Measurements from ENCODE around the gene PERCC1. TPM values are rescaled to one million over a fixed set of nuclear protein-coding genes. Genes with fewer than 3 reads are reported as not detected.

The PERCC1 gene
- total RNA-seq, 5 donors from 2014 or later (not counting 1 experiment from before 2014, with no cell fraction given): 0.36 to 1.6 (median 0.90) TPM

- CTCF ChIA-PET: no interaction called here
- ATAC-seq (replicated peaks in 1 of 4): no peak
- H3K4me1 ChIP-seq (ENCODE audit: control insufficient read depth in 1 of 2, extremely low read depth in 1 of 2, insufficient read depth in 2 of 2, low read length in 2 of 2): no peaks in the 10 kb centered on the region
- H3K4me3 Mint-ChIP-seq: no peak overlapping the region
- H3K9me3 ChIP-seq: no peaks in the 10 kb centered on the region
- H3K27me3 Mint-ChIP-seq: no peaks in the 10 kb centered on the region
- no peaks in the 10 kb centered on the region for H3K9me3 Mint-ChIP-seq
- peaks cover 19% of the 10 kb centered on the region for H3K36me3 Mint-ChIP-seq
- DNase-seq: no peak
- H3K27me3 ChIP-seq (replicated peaks in 1 of 2; ENCODE audit: control insufficient read depth in 2 of 2, extremely low read depth in 1 of 2, insufficient read depth in 2 of 2, low read length in 1 of 2): no peaks in the 10 kb centered on the region
- H3K36me3 ChIP-seq (ENCODE audit: control insufficient read depth in 2 of 2, extremely low read depth in 1 of 2, insufficient read depth in 1 of 2, low read length in 1 of 2): peaks cover 29 to 45% of the 10 kb centered on the region in 2 donors
- no peak overlapping the region for H3K27ac ChIP-seq (ENCODE audit: low read length)
- H3K4me3 ChIP-seq (ENCODE audit: control insufficient read depth in 1 of 2, extremely low read depth in 1 of 2, low read length in 1 of 2): no peak overlapping the region
- no peak overlapping the region for H3K27ac Mint-ChIP-seq
- no peaks in the 10 kb centered on the region for H3K4me1 Mint-ChIP-seq
- POLR2A ChIA-PET: no interaction called here
- WGBS (ENCODE audit: insufficient coverage): 96% methylated on average over 18 of the region's 20 CpGs
These were observed 21.7 kb downstream of the PERCC1 start for GRCh38 chr16:1452530-1452929.

- Histone ChIP-seq H3K27me3 (replicated peaks in 1 of 2; ENCODE audit: control insufficient read depth in 2 of 2, extremely low read depth in 1 of 2, insufficient read depth in 2 of 2, low read length in 1 of 2) (no peaks in the 10 kb centered on the region), H3K27ac (ENCODE audit: low read length) (no peak overlapping the region), H3K4me3 (ENCODE audit: control insufficient read depth in 1 of 2, extremely low read depth in 1 of 2, low read length in 1 of 2) (no peak overlapping the region), H3K9me3 (no peaks in the 10 kb centered on the region), H3K36me3 (ENCODE audit: control insufficient read depth in 2 of 2, extremely low read depth in 1 of 2, insufficient read depth in 1 of 2, low read length in 1 of 2) (peaks cover 37 to 40% of the 10 kb centered on the region in 2 donors), H3K4me1 (ENCODE audit: control insufficient read depth in 1 of 2, extremely low read depth in 1 of 2, insufficient read depth in 2 of 2, low read length in 2 of 2) (no peaks in the 10 kb centered on the region)
- ChIA-PET CTCF (no interaction called here), POLR2A (no interaction called here)
- Mint-ChIP-seq H3K36me3 (peaks cover 21% of the 10 kb centered on the region), H3K4me1 (no peaks in the 10 kb centered on the region), H3K27me3 (no peaks in the 10 kb centered on the region), H3K9me3 (no peaks in the 10 kb centered on the region), H3K4me3 (no peak overlapping the region), H3K27ac (no peak overlapping the region)
- WGBS (ENCODE audit: insufficient coverage): 93% methylated on average over 17 of the region's 19 CpGs
- ATAC-seq (replicated peaks in 1 of 4) (no peak), DNase-seq (no peak)
These were observed 22.4 kb downstream of the PERCC1 start for GRCh38 chr16:1453316-1453715.

DNA sequence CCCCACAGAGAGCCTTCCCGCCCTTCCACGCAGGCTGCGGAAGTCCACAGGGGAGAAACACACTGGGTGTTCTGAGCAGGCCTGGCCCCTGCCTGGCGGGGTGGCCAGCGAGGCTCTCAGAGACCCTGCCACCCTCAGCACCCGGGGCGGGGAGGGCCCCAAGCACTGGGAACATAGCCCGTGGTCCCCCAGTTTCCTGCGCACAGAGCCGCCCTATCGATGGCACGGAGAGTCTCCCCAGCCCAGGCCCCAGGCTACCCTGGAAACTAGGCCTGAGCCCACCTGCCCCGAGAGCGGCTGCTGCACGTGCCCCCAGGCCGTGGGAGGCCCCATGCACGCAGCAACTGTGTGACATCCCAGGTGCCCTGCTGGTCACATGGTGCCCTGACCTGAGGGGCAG is 23.7 kb downstream of the PERCC1 start:
- DNase-seq (no peak), ATAC-seq (replicated peaks in 1 of 4) (no peak)
- POLR2A ChIA-PET: no interaction called here
- WGBS (ENCODE audit: insufficient coverage): 92% methylated on average over 17 of the region's 17 CpGs
- Mint-ChIP-seq H3K4me3 (no peak overlapping the region), H3K9me3 (no peaks in the 10 kb centered on the region), H3K27me3 (no peaks in the 10 kb centered on the region), H3K36me3 (peaks cover 18% of the 10 kb centered on the region), H3K4me1 (no peaks in the 10 kb centered on the region), H3K27ac (no peak overlapping the region)
- no peaks in the 10 kb centered on the region for H3K27me3 ChIP-seq (replicated peaks in 1 of 2; ENCODE audit: control insufficient read depth in 2 of 2, extremely low read depth in 1 of 2, insufficient read depth in 2 of 2, low read length in 1 of 2)
- no peak overlapping the region for H3K4me3 ChIP-seq (ENCODE audit: control insufficient read depth in 1 of 2, extremely low read depth in 1 of 2, low read length in 1 of 2)
- H3K9me3 ChIP-seq: no peaks in the 10 kb centered on the region
- H3K4me1 ChIP-seq (ENCODE audit: control insufficient read depth in 1 of 2, extremely low read depth in 1 of 2, insufficient read depth in 2 of 2, low read length in 2 of 2): no peaks in the 10 kb centered on the region
- H3K36me3 ChIP-seq (ENCODE audit: control insufficient read depth in 2 of 2, extremely low read depth in 1 of 2, insufficient read depth in 1 of 2, low read length in 1 of 2): peaks cover 38 to 42% of the 10 kb centered on the region in 2 donors
- CTCF ChIA-PET: no interaction called here
- no peak overlapping the region for H3K27ac ChIP-seq (ENCODE audit: low read length)

DNA sequence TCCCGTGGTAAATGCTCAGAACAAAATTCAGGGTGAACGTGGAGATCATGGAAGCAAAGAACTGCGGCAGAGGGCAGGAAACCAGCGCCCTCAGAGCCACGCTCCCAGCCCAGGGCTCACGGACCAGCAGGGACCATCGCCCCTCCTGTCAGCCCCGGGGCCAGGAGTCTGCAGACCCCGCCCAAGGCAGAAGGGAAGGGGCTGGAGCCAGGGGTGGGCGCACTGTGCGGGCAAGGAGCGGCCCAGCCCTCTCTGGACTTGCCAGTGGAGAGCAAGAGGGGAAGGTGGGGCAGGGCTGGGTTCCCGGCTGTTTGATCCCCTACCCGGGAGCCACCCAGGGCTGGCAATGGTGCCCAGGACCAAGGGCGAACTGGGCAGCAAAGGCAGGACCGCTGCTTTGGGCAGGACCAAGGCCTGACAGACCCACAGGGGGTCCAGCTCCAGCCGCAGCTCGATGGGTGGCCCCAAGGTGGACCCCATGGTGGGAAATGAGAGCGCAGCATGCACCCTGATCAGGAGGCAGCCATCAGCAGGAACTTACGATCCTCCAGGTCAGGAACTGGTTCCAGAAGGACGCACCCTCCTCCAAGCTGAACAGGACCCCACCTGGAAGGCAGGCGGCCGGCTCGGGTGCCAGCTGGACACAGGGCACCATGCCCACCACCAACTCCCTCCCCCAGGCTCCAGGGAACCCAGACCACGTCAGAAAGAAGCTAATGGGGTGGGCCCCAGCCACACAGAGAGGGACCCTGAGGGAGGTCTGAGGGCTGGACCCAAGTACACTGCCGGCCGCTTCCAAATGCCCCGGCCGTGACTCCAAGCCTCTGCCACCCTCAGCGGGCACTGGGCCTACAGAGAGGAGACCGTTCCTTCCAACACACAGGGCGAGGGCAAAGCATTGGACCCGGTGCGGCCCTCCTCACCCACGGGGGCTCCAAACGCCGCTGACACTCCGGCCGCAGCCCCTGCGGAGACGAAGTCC is 24.6 kb downstream of the PERCC1 start:
- Mint-ChIP-seq H3K27me3 (no peaks in the 10 kb centered on the region), H3K27ac (no peak overlapping the region), H3K4me1 (peaks cover 0 to 3% (median 0%) of the 10 kb centered on the region in 3 donors), H3K36me3 (peaks cover 15% of the 10 kb centered on the region), H3K4me3 (no peak overlapping the region), H3K9me3 (no peaks in the 10 kb centered on the region)
- H3K4me1 ChIP-seq (ENCODE audit: control insufficient read depth in 1 of 2, extremely low read depth in 1 of 2, insufficient read depth in 2 of 2, low read length in 2 of 2): no peaks in the 10 kb centered on the region
- POLR2A ChIA-PET: no interaction called here
- H3K27me3 ChIP-seq (replicated peaks in 1 of 2; ENCODE audit: control insufficient read depth in 2 of 2, extremely low read depth in 1 of 2, insufficient read depth in 2 of 2, low read length in 1 of 2): no peaks in the 10 kb centered on the region
- WGBS (ENCODE audit: insufficient coverage): 94% methylated on average over 34 of the region's 41 CpGs
- CTCF ChIA-PET: no interaction called here
- H3K4me3 ChIP-seq (ENCODE audit: control insufficient read depth in 1 of 2, extremely low read depth in 1 of 2, low read length in 1 of 2): no peak overlapping the region
- H3K27ac ChIP-seq (ENCODE audit: low read length): no peak overlapping the region
- DNase-seq (no peak), ATAC-seq (replicated peaks in 1 of 4) (no peak)
- H3K36me3 ChIP-seq (ENCODE audit: control insufficient read depth in 2 of 2, extremely low read depth in 1 of 2, insufficient read depth in 1 of 2, low read length in 1 of 2): peaks cover 34 to 45% of the 10 kb centered on the region in 2 donors
- no peaks in the 10 kb centered on the region for H3K9me3 ChIP-seq

DNA sequence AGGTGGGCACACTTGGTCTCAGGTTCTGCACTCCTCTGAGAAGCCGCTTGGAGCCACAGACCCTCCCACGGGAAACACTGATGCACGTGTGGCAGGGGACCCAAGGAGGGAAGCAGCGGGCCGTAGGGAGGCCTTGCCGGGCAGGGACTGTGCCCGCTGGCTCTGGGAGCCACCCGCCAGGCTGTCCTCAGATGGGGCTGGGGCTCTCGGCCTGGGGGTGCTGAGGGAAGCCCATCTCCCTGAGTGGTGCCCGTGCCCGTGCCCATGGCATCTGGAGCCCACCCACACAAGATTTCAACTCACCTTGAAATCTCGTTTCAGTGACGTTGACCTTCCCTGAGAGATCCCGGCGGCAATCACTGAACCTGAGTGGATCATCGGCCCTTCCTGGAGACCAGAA is 26.1 kb downstream of the PERCC1 start:
- Mint-ChIP-seq H3K27ac (no peak overlapping the region), H3K27me3 (no peaks in the 10 kb centered on the region), H3K9me3 (no peaks in the 10 kb centered on the region), H3K36me3 (peaks cover 11% of the 10 kb centered on the region), H3K4me3 (no peak overlapping the region), H3K4me1 (peaks cover 0 to 3% (median 0%) of the 10 kb centered on the region in 3 donors)
- no peaks in the 10 kb centered on the region for H3K4me1 ChIP-seq (ENCODE audit: control insufficient read depth in 1 of 2, extremely low read depth in 1 of 2, insufficient read depth in 2 of 2, low read length in 2 of 2)
- no peak overlapping the region for H3K4me3 ChIP-seq (ENCODE audit: control insufficient read depth in 1 of 2, extremely low read depth in 1 of 2, low read length in 1 of 2)
- H3K36me3 ChIP-seq (ENCODE audit: control insufficient read depth in 2 of 2, extremely low read depth in 1 of 2, insufficient read depth in 1 of 2, low read length in 1 of 2): peaks cover 43 to 45% of the 10 kb centered on the region in 2 donors
- no peaks in the 10 kb centered on the region for H3K9me3 ChIP-seq
- ATAC-seq (replicated peaks in 1 of 4) (no peak), DNase-seq (no peak)
- 97% methylated on average over 11 of the region's 16 CpGs for WGBS (ENCODE audit: insufficient coverage)
- no peak overlapping the region for H3K27ac ChIP-seq (ENCODE audit: low read length)
- no peaks in the 10 kb centered on the region for H3K27me3 ChIP-seq (replicated peaks in 1 of 2; ENCODE audit: control insufficient read depth in 2 of 2, extremely low read depth in 1 of 2, insufficient read depth in 2 of 2, low read length in 1 of 2)
- CTCF ChIA-PET: no interaction called here
- POLR2A ChIA-PET: interaction anchor here in 1 of 2 donors (0.7 kb wide), 1 partner anchor 904 kb away, joined by 4 read pairs; no protein-coding TSS in a partner anchor

DNA sequence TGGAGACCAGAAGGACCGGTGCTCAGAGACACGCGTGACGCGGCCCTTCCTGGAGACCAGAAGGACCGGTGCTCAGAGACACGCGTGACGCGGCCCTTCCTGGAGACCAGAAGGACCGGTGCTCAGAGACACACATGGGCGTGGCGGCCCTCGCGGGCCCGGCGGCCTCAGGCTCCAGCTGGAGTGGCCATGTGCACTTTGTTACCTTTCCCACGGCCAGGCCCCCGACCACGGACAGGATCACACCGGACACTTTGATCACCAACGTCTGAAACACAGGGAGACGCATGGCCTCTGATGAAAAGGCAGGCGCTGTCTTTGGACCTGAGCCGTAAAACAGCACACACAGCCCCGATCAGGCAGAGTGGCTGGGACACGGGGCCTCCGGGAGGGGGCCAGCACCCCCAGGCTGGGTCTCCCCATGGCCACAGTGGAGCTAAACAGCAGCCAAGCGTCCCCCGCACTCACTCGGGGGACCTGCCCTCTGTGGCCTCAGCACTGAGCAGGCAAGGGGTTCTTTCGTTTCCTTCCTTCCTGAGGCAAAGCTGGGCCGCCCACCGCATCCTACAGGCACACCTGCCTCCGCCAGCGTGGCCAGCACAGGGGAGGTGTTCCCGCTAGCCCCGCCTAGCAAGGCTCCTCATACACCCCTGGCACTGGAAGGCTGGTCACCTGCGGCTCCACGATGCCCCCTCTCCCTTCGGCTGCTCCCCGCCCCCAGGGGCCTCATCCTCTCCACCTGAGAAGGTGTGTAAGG is 26.8 kb downstream of the PERCC1 start:
- H3K4me3 Mint-ChIP-seq: no peak overlapping the region
- no peaks in the 10 kb centered on the region for H3K27me3 Mint-ChIP-seq
- no peak for ATAC-seq (replicated peaks in 1 of 4)
- H3K27ac Mint-ChIP-seq: no peak overlapping the region
- 94% methylated on average over 22 of the region's 42 CpGs for WGBS (ENCODE audit: insufficient coverage)
- DNase-seq: no peak
- peaks cover 14% of the 10 kb centered on the region for H3K36me3 Mint-ChIP-seq
- no peaks in the 10 kb centered on the region for H3K27me3 ChIP-seq (replicated peaks in 1 of 2; ENCODE audit: control insufficient read depth in 2 of 2, extremely low read depth in 1 of 2, insufficient read depth in 2 of 2, low read length in 1 of 2)
- no peaks in the 10 kb centered on the region for H3K9me3 ChIP-seq
- H3K4me1 Mint-ChIP-seq: peaks cover 0 to 3% (median 0%) of the 10 kb centered on the region in 3 donors
- ChIA-PET CTCF (no interaction called here), POLR2A (no interaction called here)
- H3K9me3 Mint-ChIP-seq: no peaks in the 10 kb centered on the region
- no peak overlapping the region for H3K27ac ChIP-seq (ENCODE audit: low read length)
- H3K4me3 ChIP-seq (ENCODE audit: control insufficient read depth in 1 of 2, extremely low read depth in 1 of 2, low read length in 1 of 2): no peak overlapping the region
- H3K36me3 ChIP-seq (ENCODE audit: control insufficient read depth in 2 of 2, extremely low read depth in 1 of 2, insufficient read depth in 1 of 2, low read length in 1 of 2): peaks cover 38 to 40% of the 10 kb centered on the region in 2 donors
- H3K4me1 ChIP-seq (ENCODE audit: control insufficient read depth in 1 of 2, extremely low read depth in 1 of 2, insufficient read depth in 2 of 2, low read length in 2 of 2): no peaks in the 10 kb centered on the region

Data from T-cell (primary cell).